Upper lobe of left lung (tissue), 4 donors: ENCODE results near the gene RNF123.
"Not testable (repeated sequence)": the region's sequence is repeated elsewhere in the genome, so short reads cannot be mapped to it uniquely, and the experiment has no call there.

ENCODE experiments used
- CTCF ChIP-seq, 6 experiments: fragments of 450-650 bp in 4 of 6; fragments of 200-600 bp in 2 of 6; sonication (generic) in 2 of 6; IDR thresholded peaks; one replicate each; pipeline ENCODE4 v1.5.1; 2016 to 2019; ENCODE audit warnings: antibody characterized with exemption in 6 of 6
- EP300 ChIP-seq, 4 donors: sonication (generic); formaldehyde crosslinking; IDR thresholded peaks; one replicate each; pipeline ENCODE4 v1.5.1; 2017; ENCODE audit warnings: antibody characterized with exemption in 4 of 4, control low read depth in 2 of 4
- POLR2A ChIP-seq, 4 donors: fragments of 450-650 bp; IDR thresholded peaks; one replicate each; pipeline ENCODE4 v1.5.1; 2016 to 2017; ENCODE audit warnings: antibody characterized with exemption in 4 of 4, mild to moderate bottlenecking in 2 of 4
- POLR2AphosphoS5 ChIP-seq, 2 donors: sonication (generic); formaldehyde crosslinking; IDR thresholded peaks; one replicate each; pipeline ENCODE4 v1.5.1; 2017; ENCODE audit warnings: antibody characterized with exemption in 2 of 2

DNA sequence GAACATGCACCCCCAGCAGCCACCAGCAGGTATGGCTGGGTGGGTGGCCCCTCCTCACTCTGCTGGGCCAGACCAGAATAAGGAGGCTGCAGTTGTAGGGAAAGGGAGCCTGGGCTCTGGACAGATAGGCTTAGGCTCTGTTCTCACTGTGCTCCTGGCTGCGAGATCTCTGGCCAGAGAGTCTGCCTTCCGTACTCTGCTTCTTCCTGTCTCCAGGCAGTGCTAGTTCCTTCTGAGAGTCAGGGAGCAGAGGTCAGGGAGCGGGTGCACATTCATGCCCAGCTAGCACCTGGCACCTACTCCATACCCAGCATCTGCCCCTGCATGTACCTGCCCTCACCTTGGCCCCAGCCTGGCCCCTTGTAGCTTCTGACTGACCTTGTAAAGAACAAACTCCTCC lies 2.1 kb downstream of the RNF123 start:
- not testable (repeated sequence) for TF ChIP-seq CTCF, POLR2AphosphoS5, POLR2A, EP300 (IDR thresholded peaks at IDR 0.05)
